Ovary (tissue), 9 donors: ENCODE results near the gene ABCG2. TPM values are rescaled to one million over a fixed set of nuclear protein-coding genes. Genes with fewer than 3 reads are reported as not detected.

Experiments used
- DNase-seq, 5 donors: peaks; one replicate each; pipeline ENCODE4 v3.0.0-alpha.2; 2019 to 2020
- H3K27ac ChIP-seq, 2 donors: fragments of 200-600 bp; one replicate each; pipeline versions ENCODE4 v1.5.1 to v1.8.0; 2019 to 2022
- H3K27me3 ChIP-seq: fragments of 200-600 bp; one replicate; pipeline ENCODE4 v1.8.0; 2022
- H3K36me3 ChIP-seq: fragments of 200-600 bp; sonication (generic); one replicate; pipeline ENCODE4 v1.5.1; 2019
- H3K4me1 ChIP-seq: one replicate; pipeline ENCODE4 v1.8.1; 2013; ENCODE audit warnings: mild to moderate bottlenecking, moderate library complexity; ENCODE audit not compliant: insufficient read depth
- H3K4me3 ChIP-seq: fragments of 200-600 bp; sonication (generic); one replicate; pipeline ENCODE4 v1.5.1; 2017
- H3K9me3 ChIP-seq, 2 donors: fragments of 200-600 bp in 1 of 2; sonication (generic) in 1 of 2; one replicate each; pipeline versions ENCODE4 v1.5.1 to v1.8.1; 2013 to 2019; ENCODE audit warnings: mild to moderate bottlenecking in 1 of 2, moderate library complexity in 1 of 2
- CTCF ChIP-seq, 3 donors: fragments of 450-650 bp in 2 of 3; fragments of 200-600 bp in 1 of 3; IDR thresholded peaks; one replicate each; pipeline versions ENCODE4 v1.5.1 to v1.8.0; 2016 to 2022; ENCODE audit warnings: antibody characterized with exemption in 3 of 3, mild to moderate bottlenecking in 1 of 3
- EP300 ChIP-seq: sonication (generic); formaldehyde crosslinking; IDR thresholded peaks from one replicate; pipeline ENCODE4 v1.6.1; 2017; ENCODE audit warnings: antibody characterized with exemption
- POLR2A ChIP-seq: fragments of 450-650 bp; IDR thresholded peaks from one replicate; pipeline ENCODE4 v1.6.1; 2017; ENCODE audit warnings: antibody characterized with exemption, mild to moderate bottlenecking, moderate library complexity
- WGBS, 3 donors: extraction: QIAGEN DNeasy Blood & Tissue Kit in 1 of 3; methylation state at CpG; one replicate each; pipeline versions ENCODE4 v1.1.5 to v1.1.7; 2013 to 2017; 5-methylcytosine and 5-hydroxymethylcytosine counted together
- intact Hi-C, 4 donors: fragments of 100-400 bp; cut with DNase I; formaldehyde crosslinking; loops; one replicate each; pipeline versions ENCODE4 v1.11.0 to v1.15.1; 2022 to 2023
- polyA plus RNA-seq, 2 donors: library from polyadenylated mRNA; stranded (reverse); fragments of 200-250 nt in 1 of 2; fragments of 350-450 nt in 1 of 2; fragmentation: Illumina TruSeq in 1 of 2; extraction: RNeasy Lipid Tissue Mini Kit (QIAGEN cat#74804) in 1 of 2; gene quantifications; one replicate each; pipeline ENCODE4 v1.2.3, GENCODE V29; 2013 to 2014
- total RNA-seq, 7 donors: library from RNA; depleted of rRNA in 2 of 7; stranded (reverse); fragments of >200 nt in 2 of 7; fragmentation: NEBNext Ultra II Directional in 3 of 7; extraction: Animal tissue kit (Norgen Biotek cat#: 25700) in 3 of 7; gene quantifications; one replicate each; pipeline versions ENCODE4 v1.1.0 to v1.2.4, GENCODE V29; 2016 to 2023
- donor health status: DM: no; HTN: no; CAD: no; lungs with moderate emphysema.
- donor health status: DM: no; HTN: no; CAD: no.
- donor health status: Bipolar disorder and iron deficiency.
- donor health status: DM: yes; HTN: yes; CAD: no.
- donor health status: DM: no; HTN: no; CAD: no.
- donor health status: DM: yes; HTN: yes; CAD: no.

ABCG2 gene
- total and polyA plus RNA-seq, 9 donors, result 4.4 to 20.1 (median 6.7) TPM

- intact Hi-C loops, result no loop called here
- H3K9me3 ChIP-seq, result no peaks in the 10 kb centered on the region
- no peaks in the 10 kb centered on the region for H3K27me3 ChIP-seq
- no peaks in the 10 kb centered on the region for H3K4me1 ChIP-seq
- 78 to 100% (median 83%) methylated on average over 2 of the region's 2 CpGs for WGBS, 3 donors
- no peak overlapping the region for H3K4me3 ChIP-seq
- TF ChIP-seq POLR2A, result no peak
- no peak for TF ChIP-seq CTCF (IDR thresholded peaks at IDR 0.05)
- no peak for TF ChIP-seq EP300
- H3K27ac ChIP-seq, result no peak overlapping the region
- no peaks in the 10 kb centered on the region for H3K36me3 ChIP-seq
- no peak for DNase-seq
These were observed 20.3 kb upstream of the ABCG2 start for GRCh38 chr4:88178626-88179231.

- Histone ChIP-seq H3K9me3 (no peaks in the 10 kb centered on the region), H3K4me3 (no peak overlapping the region), H3K4me1 (no peaks in the 10 kb centered on the region), H3K36me3 (no peaks in the 10 kb centered on the region), H3K27ac (no peak overlapping the region), H3K27me3 (no peaks in the 10 kb centered on the region)
- no peak for DNase-seq
- WGBS, 3 donors, result 60 to 69% (median 61%) methylated on average over 4 of the region's 4 CpGs
- intact Hi-C loops, result no loop called here
- TF ChIP-seq EP300 (no peak), POLR2A (no peak), CTCF (IDR thresholded peaks at IDR 0.05) (no peak)
These were observed 19.7 kb upstream of the ABCG2 start for GRCh38 chr4:88177983-88178625.

- no peak for TF ChIP-seq CTCF (IDR thresholded peaks at IDR 0.05)
- intact Hi-C loops, result no loop called here
These were observed 14.5 kb upstream of the ABCG2 start for GRCh38 chr4:88172987-88173386.

GRCh38 chr4:88171206-88171605 is 12.8 kb upstream of the ABCG2 start:
- 67 to 95% (median 67%) methylated on average over 2 of the region's 2 CpGs for WGBS, 3 donors
- TF ChIP-seq CTCF (IDR thresholded peaks at IDR 0.05) (no peak), POLR2A (no peak)
- Histone ChIP-seq H3K4me1 (no peaks in the 10 kb centered on the region), H3K4me3 (no peak overlapping the region), H3K9me3 (no peaks in the 10 kb centered on the region), H3K27ac (no peak overlapping the region), H3K27me3 (no peaks in the 10 kb centered on the region), H3K36me3 (no peaks in the 10 kb centered on the region)
- intact Hi-C loops, result no loop called here
- DNase-seq, result no peak

More at GRCh38 chr4:88172987-88173386, 14.5 kb upstream of the ABCG2 start:
- Histone ChIP-seq H3K4me1 (no peaks in the 10 kb centered on the region), H3K27me3 (no peaks in the 10 kb centered on the region), H3K27ac (no peak overlapping the region), H3K36me3 (no peaks in the 10 kb centered on the region), H3K9me3 (no peaks in the 10 kb centered on the region), H3K4me3 (no peak overlapping the region)
- no peak for DNase-seq
